Dendritic cell treated with granulocyte-macrophage colony-stimulating factor and Interleukin-4, amounts not matched to agents 40 ng/mL and 50 ng/mL, for 4 days (primary cell): Measurements from ENCODE around the gene ARRDC2.
A peak's percentile ranks its signal among the peaks of the same experiment; 100 is the strongest.
"Not testable (repeated sequence)": the region's sequence is repeated elsewhere in the genome, so short reads cannot be mapped to it uniquely, and the experiment has no call there.

Experiments used
- H3K27ac Mint-ChIP-seq: one replicate; pipeline ENCODE4 v1.8.0; 2022; ENCODE audit warnings: mild to moderate bottlenecking, mixed read lengths
- H3K27me3 Mint-ChIP-seq: one replicate; pipeline ENCODE4 v1.8.0; 2022; ENCODE audit warnings: mild to moderate bottlenecking, mixed read lengths
- H3K36me3 Mint-ChIP-seq: one replicate; pipeline ENCODE4 v1.8.0; 2022; ENCODE audit warnings: low read depth, mixed read lengths
- H3K4me1 Mint-ChIP-seq: one replicate; pipeline ENCODE4 v1.8.0; 2022; ENCODE audit warnings: low read depth, mixed read lengths
- H3K4me3 Mint-ChIP-seq: one replicate; pipeline ENCODE4 v1.8.0; 2022; ENCODE audit warnings: mild to moderate bottlenecking, moderate library complexity, mixed read lengths
- H3K9me3 Mint-ChIP-seq: one replicate; pipeline ENCODE4 v1.8.0; 2022; ENCODE audit warnings: mixed read lengths
- intact Hi-C: fragments of 100-400 bp; cut with micrococcal nuclease; formaldehyde crosslinking; loops from one replicate; pipeline ENCODE4 v1.15.0; 2022

The ARRDC2 gene

GRCh38 chr19:18014197-18014596 lies 6.2 kb downstream of the ARRDC2 start:
- Mint-ChIP-seq H3K36me3 (peaks cover 69% of the 10 kb centered on the region), H3K9me3 (no peaks in the 10 kb centered on the region), H3K27ac (no peak overlapping the region), H3K4me3 (no peak overlapping the region), H3K4me1 (peaks cover 53% of the 10 kb centered on the region), H3K27me3 (no peaks in the 10 kb centered on the region)
- intact Hi-C loops, result no loop called here

GRCh38 chr19:18016209-18016910 lies 8.4 kb downstream of the ARRDC2 start:
- Mint-ChIP-seq H3K36me3 (peaks cover 47% of the 10 kb centered on the region), H3K4me3 (no peak overlapping the region), H3K9me3 (no peaks in the 10 kb centered on the region), H3K27ac (peak overlapping the region; percentile 73), H3K4me1 (peaks cover 68% of the 10 kb centered on the region), H3K27me3 (no peaks in the 10 kb centered on the region)
- intact Hi-C loops, result no loop called here

- Mint-ChIP-seq H3K27ac (peak overlapping the region; percentile 73), H3K4me3 (peak overlapping the region; percentile 0), H3K4me1 (peaks cover 77% of the 10 kb centered on the region)
These were observed 9.5 kb downstream of the ARRDC2 start for GRCh38 chr19:18017275-18018083.

GRCh38 chr19:18020212-18021085 lies 12.5 kb downstream of the ARRDC2 start:
- H3K27me3 Mint-ChIP-seq, result no peaks in the 10 kb centered on the region
- H3K4me1 Mint-ChIP-seq, result peaks cover 78% of the 10 kb centered on the region
- no peak overlapping the region for H3K4me3 Mint-ChIP-seq
- H3K36me3 Mint-ChIP-seq, result peaks cover 12% of the 10 kb centered on the region
- intact Hi-C loops, result loop anchor here (5.0 kb wide), 1 partner anchor 37 kb away; no protein-coding TSS in a partner anchor
- no peaks in the 10 kb centered on the region for H3K9me3 Mint-ChIP-seq
- H3K27ac Mint-ChIP-seq, result peak overlapping the region; percentile 89

More at GRCh38 chr19:18017275-18018083, 9.5 kb downstream of the ARRDC2 start:
- peaks cover 41% of the 10 kb centered on the region for H3K36me3 Mint-ChIP-seq
- intact Hi-C loops, result no loop called here
- no peaks in the 10 kb centered on the region for H3K27me3 Mint-ChIP-seq
- H3K9me3 Mint-ChIP-seq, result no peaks in the 10 kb centered on the region

GRCh38 chr19:18021121-18021755 lies 13.3 kb downstream of the ARRDC2 start:
- Mint-ChIP-seq H3K4me3 (peak overlapping the region; percentile 61), H3K4me1 (peaks cover 76% of the 10 kb centered on the region), H3K27ac (peak overlapping the region; percentile 89), H3K9me3 (no peaks in the 10 kb centered on the region), H3K36me3 (peaks cover 6% of the 10 kb centered on the region), H3K27me3 (no peaks in the 10 kb centered on the region)
- intact Hi-C loops, result loop anchor here (5.0 kb wide), 1 partner anchor 36 kb away; no protein-coding TSS in a partner anchor

- Mint-ChIP-seq H3K9me3 (no peaks in the 10 kb centered on the region), H3K36me3 (peaks cover 6% of the 10 kb centered on the region), H3K4me1 (peaks cover 56% of the 10 kb centered on the region), H3K27me3 (no peaks in the 10 kb centered on the region), H3K4me3 (peak overlapping the region; percentile 65), H3K27ac (peak overlapping the region; percentile 89)
- intact Hi-C loops, result loop anchor here (5.0 kb wide), 1 partner anchor 34 kb away; no protein-coding TSS in a partner anchor
These were observed 15.8 kb downstream of the ARRDC2 start for GRCh38 chr19:18023622-18024251.

GRCh38 chr19:18027151-18027550 lies 19.2 kb downstream of the ARRDC2 start:
- Mint-ChIP-seq H3K27ac (no peak overlapping the region), H3K9me3 (no peaks in the 10 kb centered on the region), H3K4me3 (no peak overlapping the region), H3K27me3 (no peaks in the 10 kb centered on the region), H3K36me3 (peaks cover 4% of the 10 kb centered on the region), H3K4me1 (peaks cover 47% of the 10 kb centered on the region)
- intact Hi-C loops, result no loop called here

GRCh38 chr19:18029617-18030338 lies 21.8 kb downstream of the ARRDC2 start:
- H3K9me3 Mint-ChIP-seq, result no peaks in the 10 kb centered on the region
- H3K4me3 Mint-ChIP-seq, result no peak overlapping the region
- intact Hi-C loops, result no loop called here
- no peaks in the 10 kb centered on the region for H3K36me3 Mint-ChIP-seq
- no peaks in the 10 kb centered on the region for H3K27me3 Mint-ChIP-seq
- H3K27ac Mint-ChIP-seq, result peak overlapping the region; percentile 35
- peaks cover 35% of the 10 kb centered on the region for H3K4me1 Mint-ChIP-seq

GRCh38 chr19:18031401-18031800 lies 23.4 kb downstream of the ARRDC2 start:
- peaks cover 32% of the 10 kb centered on the region for H3K4me1 Mint-ChIP-seq
- H3K27ac Mint-ChIP-seq, result peak overlapping the region; percentile 53
- H3K27me3 Mint-ChIP-seq, H3K36me3 Mint-ChIP-seq, H3K4me3 Mint-ChIP-seq, intact Hi-C loops, H3K9me3 Mint-ChIP-seq: not testable (repeated sequence)

GRCh38 chr19:18032102-18032501 lies 24.1 kb downstream of the ARRDC2 start:
- peaks cover 32% of the 10 kb centered on the region for H3K4me1 Mint-ChIP-seq

GRCh38 chr19:18041054-18041453 lies 33.1 kb downstream of the ARRDC2 start:
- no peaks in the 10 kb centered on the region for H3K36me3 Mint-ChIP-seq
- H3K4me3 Mint-ChIP-seq, result no peak overlapping the region
- H3K27me3 Mint-ChIP-seq, result peaks cover 28% of the 10 kb centered on the region
- peaks cover 47% of the 10 kb centered on the region for H3K4me1 Mint-ChIP-seq
- H3K9me3 Mint-ChIP-seq, result peaks cover 8% of the 10 kb centered on the region
- no peak overlapping the region for H3K27ac Mint-ChIP-seq
- intact Hi-C loops, result no loop called here

More at GRCh38 chr19:18032102-18032501, 24.1 kb downstream of the ARRDC2 start:
- H3K4me3 Mint-ChIP-seq, intact Hi-C loops, H3K36me3 Mint-ChIP-seq, H3K27ac Mint-ChIP-seq, H3K9me3 Mint-ChIP-seq, H3K27me3 Mint-ChIP-seq: not testable (repeated sequence)

- Mint-ChIP-seq H3K27ac (peak overlapping the region; percentile 85), H3K9me3 (peaks cover 8% of the 10 kb centered on the region), H3K4me3 (no peak overlapping the region), H3K4me1 (peaks cover 58% of the 10 kb centered on the region), H3K36me3 (no peaks in the 10 kb centered on the region), H3K27me3 (peaks cover 27% of the 10 kb centered on the region)
- intact Hi-C loops, result no loop called here
These were observed 35.7 kb downstream of the ARRDC2 start for GRCh38 chr19:18043676-18044075.
